Naive thymus-derived CD4-positive, alpha-beta T cell (primary cell): ENCODE data around the gene GORAB. TPM values are rescaled to one million over a fixed set of nuclear protein-coding genes. Genes with fewer than 3 reads are reported as not detected.

Source experiments
- polyA plus RNA-seq, 2 donors: library from polyadenylated mRNA; unstranded; fragments of 300-500 nt; fragmentation: Illumina TruSeq; gene quantifications; one replicate each; pipeline ENCODE4 v1.2.3, GENCODE V29; 2021
- total RNA-seq, 6 experiments: library from RNA in 5 of 6; stranded (reverse) in 5 of 6; gene quantifications; 1 replicate in 5 of 6; 2 replicates in 1 of 6; pipeline ENCODE4 v1.2.3 and lab custom pipeline; 2021 to 2026

Gene GORAB
- total and polyA plus RNA-seq, 7 experiments from 2014 or later = 4.6 to 25.3 (median 15.0) TPM

Other genes with a start within 250 kb of the GORAB start
- gene PRRX1, start 132.0 kb downstream of the GORAB start, total RNA-seq = not detected
- gene PRRX1, start 132.0 kb downstream of the GORAB start, polyA plus RNA-seq = not detected